DND-41 (cell line): ENCODE data around the gene ZDHHC11.
"Not testable (repeated sequence)": the region's sequence is repeated elsewhere in the genome, so short reads cannot be mapped to it uniquely, and the experiment has no call there.

Experiments used
- ATAC-seq: fragments of 200-7000 bp; cut with Tn5 transposase; 3 replicates; pipeline ENCODE4 v1.9.1; 2021; ENCODE audit warnings: low read depth; ENCODE audit not compliant: insufficient read depth
- DNase-seq: peaks from one replicate; pipeline ENCODE4 v3.0.0-alpha.2; 2020
- H2AFZ ChIP-seq: 2 replicates; pipeline ENCODE4 v1.6.0; 2012; ENCODE audit warnings: low read depth, low read length
- H3K27ac ChIP-seq: 2 replicates; pipeline ENCODE4 v1.5.1; 2012; ENCODE audit warnings: low read length, inconsistent platforms
- H3K27me3 ChIP-seq: fragments of 200-600 bp; sonication (generic); 2 replicates; pipeline ENCODE4 v1.6.0; 2012; ENCODE audit warnings: low read length, mild to moderate bottlenecking, inconsistent platforms; ENCODE audit not compliant: insufficient read depth, poor library complexity
- H3K36me3 ChIP-seq: 2 replicates; pipeline ENCODE4 v1.5.1; 2012; ENCODE audit warnings: low read length, inconsistent platforms; ENCODE audit not compliant: insufficient read depth
- H3K4me1 ChIP-seq: 2 replicates; pipeline ENCODE4 v1.5.1; 2012; ENCODE audit warnings: mild to moderate bottlenecking, low read length; ENCODE audit not compliant: insufficient read depth
- H3K4me2 ChIP-seq: 2 replicates; pipeline ENCODE4 v1.6.0; 2012; ENCODE audit warnings: mild to moderate bottlenecking, moderate library complexity, low read length, inconsistent platforms; ENCODE audit not compliant: insufficient read depth
- H3K4me3 ChIP-seq, 2 experiments: fragments of 200-600 bp in 1 of 2; shearing (Covaris generic) in 1 of 2; 2 replicates each; pipeline ENCODE4 v1.5.1; 2012 to 2016; ENCODE audit warnings: inconsistent platforms in 2 of 2, low read length in 2 of 2, mild to moderate bottlenecking in 2 of 2, low read depth in 1 of 2, moderate library complexity in 1 of 2
- H3K79me2 ChIP-seq: 2 replicates; pipeline ENCODE4 v1.6.0; 2012; ENCODE audit warnings: low read length, inconsistent platforms; ENCODE audit not compliant: insufficient read depth
- H3K9ac ChIP-seq: 2 replicates; pipeline ENCODE4 v1.6.0; 2012; ENCODE audit warnings: low read depth, mild to moderate bottlenecking, inconsistent platforms, low read length, moderate library complexity
- H3K9me3 ChIP-seq: 2 replicates; pipeline ENCODE4 v1.5.1; 2012; ENCODE audit warnings: low read length, moderate library complexity, mild to moderate bottlenecking, inconsistent platforms; ENCODE audit not compliant: insufficient read depth, severe bottlenecking
- H4K20me1 ChIP-seq: 2 replicates; pipeline ENCODE4 v1.6.0; 2012; ENCODE audit warnings: low read length; ENCODE audit not compliant: insufficient read depth
- CTCF ChIP-seq: IDR thresholded peaks from 2 replicates; pipeline ENCODE4 v1.5.1; 2012; ENCODE audit warnings: borderline replicate concordance, low read length, moderate library complexity, mild to moderate bottlenecking; ENCODE audit not compliant: poor library complexity, severe bottlenecking; ENCODE audit errors: extremely low read depth
- EZH2 ChIP-seq: IDR thresholded peaks from 3 replicates; pipeline ENCODE4 v1.6.1; 2012; ENCODE audit warnings: borderline replicate concordance, low read depth, mild to moderate bottlenecking, moderate library complexity, low read length, inconsistent platforms; ENCODE audit not compliant: severe bottlenecking

ZDHHC11 gene

GRCh38 chr5:763397-763796 is 87.4 kb downstream of the ZDHHC11 start:
- H3K4me1 ChIP-seq = no peaks in the 10 kb centered on the region
- no peak for DNase-seq
- peaks cover 5% of the 10 kb centered on the region; the same call in 1 of the 2 replicates for H4K20me1 ChIP-seq
- H3K9me3 ChIP-seq = no peaks in the 10 kb centered on the region
- TF ChIP-seq CTCF (no peak), EZH2 (no peak)
- no peak overlapping the region for H3K9ac ChIP-seq
- H3K36me3 ChIP-seq = no peaks in the 10 kb centered on the region
- no peak overlapping the region for H3K4me2 ChIP-seq
- H3K27ac ChIP-seq = no peak overlapping the region
- H3K27me3 ChIP-seq = no peaks in the 10 kb centered on the region
- H3K79me2 ChIP-seq = no peaks in the 10 kb centered on the region
- no peak overlapping the region for H2AFZ ChIP-seq
- no peak overlapping the region for H3K4me3 ChIP-seq
- no peak for ATAC-seq

DNA sequence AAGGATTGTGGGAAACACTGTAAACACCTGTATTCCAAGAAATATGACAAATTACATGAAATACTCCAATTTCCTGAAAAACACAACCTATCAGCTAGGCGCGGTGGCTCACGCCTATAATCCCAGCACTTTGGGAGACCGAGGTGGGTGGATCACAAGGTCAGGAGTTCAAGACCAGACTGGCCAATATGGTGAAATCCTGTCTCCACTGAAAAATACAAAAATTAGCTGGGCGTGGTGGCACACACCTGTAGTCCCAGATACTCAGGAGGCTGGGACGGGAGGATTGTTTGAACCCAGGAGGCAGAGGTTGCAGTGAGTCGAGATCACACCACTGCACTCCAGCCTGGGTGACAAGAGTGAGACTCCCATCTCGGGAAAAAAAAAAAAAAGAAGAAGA is 87.8 kb downstream of the ZDHHC11 start:
- not testable (repeated sequence) for H4K20me1 ChIP-seq, ATAC-seq, H3K27me3 ChIP-seq, DNase-seq, H2AFZ ChIP-seq, H3K9ac ChIP-seq, H3K79me2 ChIP-seq, H3K9me3 ChIP-seq, H3K4me3 ChIP-seq, H3K36me3 ChIP-seq, H3K4me1 ChIP-seq, H3K27ac ChIP-seq, H3K4me2 ChIP-seq

GRCh38 chr5:761854-762710 is 88.7 kb downstream of the ZDHHC11 start:
- DNase-seq = no peak
- no peaks in the 10 kb centered on the region for H3K36me3 ChIP-seq
- no peak overlapping the region for H2AFZ ChIP-seq
- no peaks in the 10 kb centered on the region for H3K27me3 ChIP-seq
- no peaks in the 10 kb centered on the region for H3K4me1 ChIP-seq
- H3K27ac ChIP-seq = no peak overlapping the region
- no peaks in the 10 kb centered on the region for H3K9me3 ChIP-seq
- no peak overlapping the region for H3K4me3 ChIP-seq
- no peak overlapping the region for H3K4me2 ChIP-seq
- no peak for ATAC-seq
- peaks cover 11% of the 10 kb centered on the region; the same call in 1 of the 2 replicates for H4K20me1 ChIP-seq
- TF ChIP-seq CTCF (no peak), EZH2 (no peak)
- H3K9ac ChIP-seq = no peak overlapping the region
- no peaks in the 10 kb centered on the region for H3K79me2 ChIP-seq

- TF ChIP-seq EZH2 = no peak
Measured at GRCh38 chr5:761059-761771, 89.6 kb downstream of the ZDHHC11 start.

More at GRCh38 chr5:761059-761771, 89.6 kb downstream of the ZDHHC11 start:
- ATAC-seq = no peak
- Histone ChIP-seq H4K20me1 (peaks cover 11% of the 10 kb centered on the region; the same call in 1 of the 2 replicates), H3K27me3 (no peaks in the 10 kb centered on the region), H3K9ac (no peak overlapping the region), H3K36me3 (no peaks in the 10 kb centered on the region), H3K9me3 (no peaks in the 10 kb centered on the region), H3K4me1 (no peaks in the 10 kb centered on the region), H3K4me3 (no peak overlapping the region), H2AFZ (no peak overlapping the region), H3K27ac (no peak overlapping the region), H3K79me2 (no peaks in the 10 kb centered on the region), H3K4me2 (no peak overlapping the region)
- DNase-seq = no peak
